Ovary (tissue), 9 donors: Measurements from ENCODE around the gene VSTM2B. TPM values are rescaled to one million over a fixed set of nuclear protein-coding genes. Genes with fewer than 3 reads are reported as not detected.

Source experiments
- DNase-seq, 5 donors: peaks; one replicate each; pipeline ENCODE4 v3.0.0-alpha.2; 2019 to 2020
- H3K27ac ChIP-seq, 2 donors: fragments of 200-600 bp; one replicate each; pipeline versions ENCODE4 v1.5.1 to v1.8.0; 2019 to 2022
- H3K27me3 ChIP-seq: fragments of 200-600 bp; one replicate; pipeline ENCODE4 v1.8.0; 2022
- H3K36me3 ChIP-seq: fragments of 200-600 bp; sonication (generic); one replicate; pipeline ENCODE4 v1.5.1; 2019
- H3K4me1 ChIP-seq: one replicate; pipeline ENCODE4 v1.8.1; 2013; ENCODE audit warnings: mild to moderate bottlenecking, moderate library complexity; ENCODE audit not compliant: insufficient read depth
- H3K4me3 ChIP-seq: fragments of 200-600 bp; sonication (generic); one replicate; pipeline ENCODE4 v1.5.1; 2017
- H3K9me3 ChIP-seq, 2 donors: fragments of 200-600 bp in 1 of 2; sonication (generic) in 1 of 2; one replicate each; pipeline versions ENCODE4 v1.5.1 to v1.8.1; 2013 to 2019; ENCODE audit warnings: mild to moderate bottlenecking in 1 of 2, moderate library complexity in 1 of 2
- EP300 ChIP-seq: sonication (generic); formaldehyde crosslinking; IDR thresholded peaks from one replicate; pipeline ENCODE4 v1.6.1; 2017; ENCODE audit warnings: antibody characterized with exemption
- POLR2A ChIP-seq: fragments of 450-650 bp; IDR thresholded peaks from one replicate; pipeline ENCODE4 v1.6.1; 2017; ENCODE audit warnings: antibody characterized with exemption, mild to moderate bottlenecking, moderate library complexity
- WGBS, 3 donors: extraction: QIAGEN DNeasy Blood & Tissue Kit in 1 of 3; methylation state at CpG; one replicate each; pipeline versions ENCODE4 v1.1.5 to v1.1.7; 2013 to 2017; 5-methylcytosine and 5-hydroxymethylcytosine counted together
- intact Hi-C, 4 donors: fragments of 100-400 bp; cut with DNase I; formaldehyde crosslinking; loops; one replicate each; pipeline versions ENCODE4 v1.11.0 to v1.15.1; 2022 to 2023
- polyA plus RNA-seq, 2 donors: library from polyadenylated mRNA; stranded (reverse); fragments of 200-250 nt in 1 of 2; fragments of 350-450 nt in 1 of 2; fragmentation: Illumina TruSeq in 1 of 2; extraction: RNeasy Lipid Tissue Mini Kit (QIAGEN cat#74804) in 1 of 2; gene quantifications; one replicate each; pipeline ENCODE4 v1.2.3, GENCODE V29; 2013 to 2014
- total RNA-seq, 7 donors: library from RNA; depleted of rRNA in 2 of 7; stranded (reverse); fragments of >200 nt in 2 of 7; fragmentation: NEBNext Ultra II Directional in 3 of 7; extraction: Animal tissue kit (Norgen Biotek cat#: 25700) in 3 of 7; gene quantifications; one replicate each; pipeline versions ENCODE4 v1.1.0 to v1.2.4, GENCODE V29; 2016 to 2023
- TF ChIP-seq, protein P1 (sequence below), 3 donors: fragments of 450-650 bp in 2 of 3; fragments of 200-600 bp in 1 of 3; IDR thresholded peaks; one replicate each; pipeline versions ENCODE4 v1.5.1 to v1.8.0; 2016 to 2022; ENCODE audit warnings: antibody characterized with exemption in 3 of 3, mild to moderate bottlenecking in 1 of 3
- donor health status: DM: no; HTN: no; CAD: no; lungs with moderate emphysema.
- donor health status: DM: no; HTN: no; CAD: no.
- donor health status: Bipolar disorder and iron deficiency.
- donor health status: DM: yes; HTN: yes; CAD: no.
- donor health status: DM: no; HTN: no; CAD: no.
- donor health status: DM: yes; HTN: yes; CAD: no.

VSTM2B gene
- total and polyA plus RNA-seq, 9 donors, result 0.13 TPM; not detected in 8

DNA sequence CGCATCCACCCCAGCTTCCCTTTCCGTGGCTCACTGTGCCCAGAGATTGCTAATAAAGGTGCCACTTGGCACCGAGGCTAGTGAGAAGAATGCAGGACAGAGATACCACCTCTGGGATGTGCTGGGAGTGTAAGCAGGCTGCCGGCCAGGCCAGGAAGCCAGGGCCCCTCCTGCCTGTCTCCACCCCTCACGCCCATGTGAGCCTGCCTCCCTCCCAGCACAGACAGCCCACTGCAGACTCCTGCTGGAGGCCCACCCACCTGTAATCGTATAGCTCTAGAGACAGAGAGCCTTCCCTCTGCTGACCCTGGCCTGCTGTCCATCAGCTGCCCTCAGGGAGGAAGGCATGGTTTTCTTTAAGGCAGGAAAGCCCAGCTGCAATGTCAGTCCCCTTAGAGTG is 13.9 kb downstream of the VSTM2B start:
- TF ChIP-seq EP300 (no peak), POLR2A (no peak)
- Histone ChIP-seq H3K36me3 (no peaks in the 10 kb centered on the region), H3K4me3 (no peak overlapping the region), H3K27ac (no peak overlapping the region), H3K27me3 (no peaks in the 10 kb centered on the region), H3K4me1 (no peaks in the 10 kb centered on the region), H3K9me3 (no peaks in the 10 kb centered on the region)
- intact Hi-C loops, result no loop called here
- WGBS, 3 donors, result 7 to 14% (median 10%) methylated on average over 6 of the region's 6 CpGs
- peak in 1 of 5 donors; percentile 9 for DNase-seq

DNA sequence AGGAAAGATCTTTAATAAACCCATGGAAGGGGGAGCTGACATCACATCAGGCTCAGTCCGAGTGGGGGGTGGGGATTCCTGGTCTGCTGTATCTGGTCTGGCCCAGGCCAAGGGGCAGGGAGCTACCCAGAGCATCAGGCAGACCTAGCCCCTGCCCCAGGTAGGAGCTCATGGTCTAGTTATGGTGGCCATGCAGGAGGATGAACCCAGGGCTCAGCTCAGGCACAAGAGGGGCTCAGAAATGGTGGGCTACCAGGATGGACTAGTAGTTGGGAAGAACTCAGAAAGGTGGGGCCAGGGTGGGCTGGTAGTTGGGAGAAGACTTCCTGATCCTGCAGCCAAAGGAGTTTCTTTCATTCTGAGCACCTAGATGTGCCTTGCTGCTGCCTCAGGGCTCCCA is 14.3 kb downstream of the VSTM2B start:
- Histone ChIP-seq H3K4me3 (no peak overlapping the region), H3K36me3 (no peaks in the 10 kb centered on the region), H3K4me1 (no peaks in the 10 kb centered on the region), H3K9me3 (no peaks in the 10 kb centered on the region), H3K27me3 (no peaks in the 10 kb centered on the region), H3K27ac (no peak overlapping the region)
- DNase-seq, result peak in 1 of 5 donors; percentile 3
- TF ChIP-seq, protein P1, sequence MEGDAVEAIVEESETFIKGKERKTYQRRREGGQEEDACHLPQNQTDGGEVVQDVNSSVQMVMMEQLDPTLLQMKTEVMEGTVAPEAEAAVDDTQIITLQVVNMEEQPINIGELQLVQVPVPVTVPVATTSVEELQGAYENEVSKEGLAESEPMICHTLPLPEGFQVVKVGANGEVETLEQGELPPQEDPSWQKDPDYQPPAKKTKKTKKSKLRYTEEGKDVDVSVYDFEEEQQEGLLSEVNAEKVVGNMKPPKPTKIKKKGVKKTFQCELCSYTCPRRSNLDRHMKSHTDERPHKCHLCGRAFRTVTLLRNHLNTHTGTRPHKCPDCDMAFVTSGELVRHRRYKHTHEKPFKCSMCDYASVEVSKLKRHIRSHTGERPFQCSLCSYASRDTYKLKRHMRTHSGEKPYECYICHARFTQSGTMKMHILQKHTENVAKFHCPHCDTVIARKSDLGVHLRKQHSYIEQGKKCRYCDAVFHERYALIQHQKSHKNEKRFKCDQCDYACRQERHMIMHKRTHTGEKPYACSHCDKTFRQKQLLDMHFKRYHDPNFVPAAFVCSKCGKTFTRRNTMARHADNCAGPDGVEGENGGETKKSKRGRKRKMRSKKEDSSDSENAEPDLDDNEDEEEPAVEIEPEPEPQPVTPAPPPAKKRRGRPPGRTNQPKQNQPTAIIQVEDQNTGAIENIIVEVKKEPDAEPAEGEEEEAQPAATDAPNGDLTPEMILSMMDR (IDR thresholded peaks at IDR 0.05), result no peak
- no peak for TF ChIP-seq EP300
- TF ChIP-seq POLR2A, result no peak
- WGBS, 3 donors, result 13 to 54% (median 33%) methylated on average over 1 of the region's 1 CpG
- intact Hi-C loops, result no loop called here

- no peak for DNase-seq
- Histone ChIP-seq H3K27ac (no peak overlapping the region), H3K36me3 (no peaks in the 10 kb centered on the region), H3K9me3 (no peaks in the 10 kb centered on the region), H3K4me3 (no peak overlapping the region), H3K4me1 (no peaks in the 10 kb centered on the region), H3K27me3 (no peaks in the 10 kb centered on the region)
- TF ChIP-seq, protein P1 (IDR thresholded peaks at IDR 0.05), result no peak
- TF ChIP-seq EP300 (no peak), POLR2A (no peak)
- intact Hi-C loops, result no loop called here
- 79 to 85% (median 79%) methylated on average over 3 of the region's 3 CpGs for WGBS, 3 donors
Observed at GRCh38 chr19:29541473-29542253, 15.9 kb downstream of the VSTM2B start.

DNA sequence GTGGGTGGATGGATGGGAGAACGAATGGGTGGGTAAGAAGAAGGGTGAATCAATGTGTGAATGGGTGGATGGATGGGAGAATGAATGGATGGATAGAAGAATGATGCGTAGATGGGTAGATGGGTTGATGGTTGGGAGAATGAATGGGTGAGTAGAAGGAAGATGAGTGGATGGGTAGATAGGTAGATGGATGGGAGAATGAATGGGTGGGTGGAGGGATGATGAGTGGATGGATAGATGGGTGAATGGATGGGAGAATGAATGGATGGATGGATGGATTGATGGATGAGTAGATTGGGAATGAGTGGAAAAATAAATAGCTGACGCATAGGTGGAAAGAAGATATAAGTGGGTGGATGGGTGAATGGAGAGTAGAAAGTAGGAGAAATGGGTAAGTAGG is 16.5 kb downstream of the VSTM2B start:
- intact Hi-C loops, result no loop called here
- WGBS, 3 donors, result 62 to 75% (median 71%) methylated on average over 3 of the region's 3 CpGs
- Histone ChIP-seq H3K9me3 (no peaks in the 10 kb centered on the region), H3K4me1 (no peaks in the 10 kb centered on the region), H3K4me3 (no peak overlapping the region), H3K27me3 (no peaks in the 10 kb centered on the region), H3K36me3 (no peaks in the 10 kb centered on the region), H3K27ac (no peak overlapping the region)
- TF ChIP-seq, protein P1 (IDR thresholded peaks at IDR 0.05), result no peak
- TF ChIP-seq POLR2A (no peak), EP300 (no peak)
- no peak for DNase-seq

- no peaks in the 10 kb centered on the region for H3K4me1 ChIP-seq
- no peaks in the 10 kb centered on the region for H3K27me3 ChIP-seq
- H3K27ac ChIP-seq, result no peak overlapping the region
- H3K4me3 ChIP-seq, result no peak overlapping the region
- intact Hi-C loops, result no loop called here
- WGBS, 3 donors, result 53 to 63% (median 62%) methylated on average over 3 of the region's 3 CpGs
- H3K9me3 ChIP-seq, result no peaks in the 10 kb centered on the region
- DNase-seq, result peak in 1 of 5 donors; percentile 1
- no peaks in the 10 kb centered on the region for H3K36me3 ChIP-seq
- TF ChIP-seq POLR2A (no peak), EP300 (no peak)
- TF ChIP-seq, protein P1 (IDR thresholded peaks at IDR 0.05), result no peak
Observed at GRCh38 chr19:29542776-29543175, 17.0 kb downstream of the VSTM2B start.
